Amygdala (tissue), 56 donors: ENCODE measurements around the gene ANAPC16.
"Not testable (repeated sequence)": the region's sequence is repeated elsewhere in the genome, so short reads cannot be mapped to it uniquely, and the experiment has no call there.

Experiments used
- DNase-seq, 56 donors: peaks; one replicate each; lab custom pipeline; 2025; lab: John Stamatoyannopoulos, UW

Gene ANAPC16

GRCh38 chr10:72260976-72261783 is 45.4 kb downstream of the ANAPC16 start:
- peak in 2 of 56 donors; percentile 74 to 77 for DNase-seq

GRCh38 chr10:72261784-72262404 is 46.1 kb downstream of the ANAPC16 start:
- no peak for DNase-seq

- no peak for DNase-seq
These were observed 47.9 kb downstream of the ANAPC16 start for GRCh38 chr10:72263613-72264241.

- DNase-seq = no peak
These were observed 48.7 kb downstream of the ANAPC16 start for GRCh38 chr10:72264536-72264935.

DNA sequence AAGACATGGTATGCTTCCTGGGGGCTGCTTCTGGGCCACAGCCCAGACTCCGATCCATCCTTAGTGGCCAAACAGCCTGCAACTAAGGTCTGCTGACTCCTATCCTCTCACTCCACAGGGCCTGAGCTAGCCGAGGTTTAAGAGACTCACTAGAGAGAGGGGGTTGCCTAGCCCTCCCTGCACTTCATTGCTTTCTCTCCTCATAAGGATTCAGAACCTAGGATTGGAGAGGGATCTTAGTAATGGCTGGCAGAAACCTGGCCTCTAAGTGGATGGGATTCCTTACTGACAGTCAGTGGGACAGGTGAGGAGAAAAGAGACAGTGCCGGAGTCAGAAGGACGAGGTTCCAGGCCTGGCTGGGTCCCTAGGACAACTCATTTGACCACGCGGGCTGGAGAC is 49.7 kb downstream of the ANAPC16 start:
- DNase-seq = no peak

- no peak for DNase-seq
These were observed 50.4 kb downstream of the ANAPC16 start for GRCh38 chr10:72265990-72266865.

DNA sequence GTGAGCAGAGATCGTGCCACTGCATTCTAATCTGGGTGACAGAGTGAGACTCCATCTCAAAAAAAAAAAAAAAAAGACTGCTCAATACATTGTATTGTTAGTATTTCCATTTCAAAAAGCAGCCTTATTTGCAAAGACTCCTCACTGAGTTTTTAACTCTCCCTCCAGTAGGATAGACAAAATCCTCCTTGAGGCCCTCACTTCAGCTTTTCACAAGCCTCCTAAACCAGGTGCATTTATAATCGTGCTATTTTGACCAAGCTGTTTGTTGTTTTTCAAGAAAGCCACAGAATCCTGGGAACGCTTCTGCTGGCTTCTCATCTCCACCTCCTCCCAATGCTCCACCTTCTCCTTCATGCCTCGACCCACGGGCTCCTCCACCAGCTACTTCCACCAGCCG is 51.6 kb downstream of the ANAPC16 start:
- no peak for DNase-seq

GRCh38 chr10:72267819-72268399 is 52.1 kb downstream of the ANAPC16 start:
- DNase-seq = no peak

- not testable (repeated sequence) for DNase-seq
These were observed 52.8 kb downstream of the ANAPC16 start for GRCh38 chr10:72268475-72269200.

DNA sequence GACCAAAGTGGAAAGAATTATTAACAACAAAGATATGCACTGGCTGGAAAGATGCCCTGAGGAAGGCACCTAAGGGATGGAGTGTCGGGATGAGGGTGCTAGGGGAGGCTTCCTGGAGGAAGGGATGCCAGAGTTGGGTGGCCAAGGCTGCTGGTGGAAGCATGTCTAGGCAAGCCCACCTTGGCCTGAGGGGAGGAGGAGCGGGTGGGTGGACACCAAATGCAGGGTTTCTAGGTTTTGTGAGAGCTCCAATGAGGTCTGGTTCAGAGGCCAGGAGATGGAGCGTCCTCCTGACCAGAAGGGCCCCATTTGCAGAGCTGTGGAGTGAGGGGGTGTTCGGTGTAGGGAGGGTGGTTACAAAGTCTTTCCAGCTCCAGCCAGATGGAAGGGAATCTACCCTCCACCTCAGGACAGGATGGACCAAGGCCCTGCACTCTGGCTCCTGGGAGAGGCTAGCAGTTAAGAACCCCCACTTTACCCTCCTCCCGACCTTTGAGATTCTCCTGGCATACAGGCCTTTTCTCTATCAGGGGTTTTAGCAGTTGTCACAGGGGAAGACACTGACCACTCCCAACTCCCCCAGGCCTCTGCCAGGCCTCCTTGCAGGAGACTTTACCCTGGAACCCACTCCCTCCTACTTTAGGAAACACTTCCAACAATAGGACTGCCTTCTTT is 54.9 kb downstream of the ANAPC16 start:
- DNase-seq = no peak

GRCh38 chr10:72272689-72273409 is 57.0 kb downstream of the ANAPC16 start:
- peak in 55 of 56 donors; percentile 66 to 94 (median 85) for DNase-seq

GRCh38 chr10:72273410-72274212 is 57.8 kb downstream of the ANAPC16 start, which contains the start of gene DDIT4:
Gene DDIT4, plus strand, starts transcription at chr10:72273924. Its CDS starts 293 bp downstream, at chr10:72274217.
- peak; percentile 82 to 100 (median 99) for DNase-seq

- DNase-seq = peak in 5 of 56 donors; percentile 49 to 71 (median 65)
These were observed 58.5 kb downstream of the ANAPC16 start for GRCh38 chr10:72274213-72274729.

DNA sequence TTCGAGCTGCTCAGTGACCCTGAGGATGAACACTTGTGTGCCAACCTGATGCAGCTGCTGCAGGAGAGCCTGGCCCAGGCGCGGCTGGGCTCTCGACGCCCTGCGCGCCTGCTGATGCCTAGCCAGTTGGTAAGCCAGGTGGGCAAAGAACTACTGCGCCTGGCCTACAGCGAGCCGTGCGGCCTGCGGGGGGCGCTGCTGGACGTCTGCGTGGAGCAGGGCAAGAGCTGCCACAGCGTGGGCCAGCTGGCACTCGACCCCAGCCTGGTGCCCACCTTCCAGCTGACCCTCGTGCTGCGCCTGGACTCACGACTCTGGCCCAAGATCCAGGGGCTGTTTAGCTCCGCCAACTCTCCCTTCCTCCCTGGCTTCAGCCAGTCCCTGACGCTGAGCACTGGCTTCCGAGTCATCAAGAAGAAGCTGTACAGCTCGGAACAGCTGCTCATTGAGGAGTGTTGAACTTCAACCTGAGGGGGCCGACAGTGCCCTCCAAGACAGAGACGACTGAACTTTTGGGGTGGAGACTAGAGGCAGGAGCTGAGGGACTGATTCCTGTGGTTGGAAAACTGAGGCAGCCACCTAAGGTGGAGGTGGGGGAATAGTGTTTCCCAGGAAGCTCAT is 59.0 kb downstream of the ANAPC16 start:
- DNase-seq = peak in 45 of 56 donors; percentile 22 to 83 (median 62)

DNA sequence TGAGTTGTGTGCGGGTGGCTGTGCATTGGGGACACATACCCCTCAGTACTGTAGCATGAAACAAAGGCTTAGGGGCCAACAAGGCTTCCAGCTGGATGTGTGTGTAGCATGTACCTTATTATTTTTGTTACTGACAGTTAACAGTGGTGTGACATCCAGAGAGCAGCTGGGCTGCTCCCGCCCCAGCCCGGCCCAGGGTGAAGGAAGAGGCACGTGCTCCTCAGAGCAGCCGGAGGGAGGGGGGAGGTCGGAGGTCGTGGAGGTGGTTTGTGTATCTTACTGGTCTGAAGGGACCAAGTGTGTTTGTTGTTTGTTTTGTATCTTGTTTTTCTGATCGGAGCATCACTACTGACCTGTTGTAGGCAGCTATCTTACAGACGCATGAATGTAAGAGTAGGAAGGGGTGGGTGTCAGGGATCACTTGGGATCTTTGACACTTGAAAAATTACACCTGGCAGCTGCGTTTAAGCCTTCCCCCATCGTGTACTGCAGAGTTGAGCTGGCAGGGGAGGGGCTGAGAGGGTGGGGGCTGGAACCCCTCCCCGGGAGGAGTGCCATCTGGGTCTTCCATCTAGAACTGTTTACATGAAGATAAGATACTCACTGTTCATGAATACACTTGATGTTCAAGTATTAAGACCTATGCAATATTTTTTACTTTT is 59.7 kb downstream of the ANAPC16 start:
- peak in 5 of 56 donors; percentile 24 to 67 (median 45) for DNase-seq

GRCh38 chr10:72276013-72276387 is 60.2 kb downstream of the ANAPC16 start:
- DNase-seq = peak in 8 of 56 donors; percentile 11 to 67 (median 28)
